Activated naive CD4-positive, alpha-beta T cell treated with anti-CD3 and anti-CD28 coated beads, Interleukin-2, amount 10 ng/mL, durations not matched to agents 5 hours and 36 hours (primary cell): ENCODE measurements around the gene PPP2R2C. TPM values are rescaled to one million over a fixed set of nuclear protein-coding genes. Genes with fewer than 3 reads are reported as not detected.

Source experiments
- total RNA-seq, 2 experiments: library from RNA; stranded (reverse); gene quantifications; one replicate each; pipeline ENCODE4 v1.2.3, GENCODE V29; 2021

Gene PPP2R2C
- total RNA-seq, result not detected

GRCh38 chr4:6472387-6473263, at the start of gene PPP2R2C:
Gene PPP2R2C (minus strand): TSS chr4:6472614. CDS start chr4:6472229, 385 bp downstream.

Other genes starting within 250 kb of the PPP2R2C start
- 1 to 10 TPM; 1.8 to 2.7 TPM for gene WFS1, start 202.8 kb downstream of the PPP2R2C start, total RNA-seq
- 10 to 100 TPM; 31.3 to 32.5 TPM for gene MAN2B2, start 102.6 kb upstream of the PPP2R2C start, total RNA-seq
- 100 to 1,000 TPM; 121 TPM for gene MRFAP1, start 168.1 kb upstream of the PPP2R2C start, total RNA-seq
- 1 to 10 TPM; 8.9 to 9.9 TPM for gene S100P, start 221.3 kb upstream of the PPP2R2C start, total RNA-seq
- 10 to 100 TPM; 73.1 to 75.4 TPM for gene MRFAP1L1, start 237.3 kb upstream of the PPP2R2C start, total RNA-seq
- 10 to 100 TPM; 21.8 to 22.1 TPM for gene BLOC1S4, start 243.6 kb upstream of the PPP2R2C start, total RNA-seq